H1 (cell line): ENCODE measurements around the gene RSAD2. TPM values are rescaled to one million over a fixed set of nuclear protein-coding genes. Genes with fewer than 3 reads are reported as not detected.

Source experiments
- ATF3 ChIP-seq: IDR thresholded peaks from 2 replicates; pipeline ENCODE4 v1.6.1; 2011; ENCODE audit warnings: low read depth, mild to moderate bottlenecking, low read length; ENCODE audit not compliant: insufficient read depth
- BACH1 ChIP-seq: IDR thresholded peaks from 2 replicates; pipeline ENCODE4 v1.6.1; 2012; ENCODE audit warnings: low read length, improper control_type of control experiment
- CHD2 ChIP-seq: IDR thresholded peaks from 2 replicates; pipeline ENCODE4 v1.6.1; 2012; ENCODE audit warnings: low read length, improper control_type of control experiment
- CHD7 ChIP-seq: fragments of 300-600 bp; sonication (generic); IDR thresholded peaks from 2 replicates; pipeline ENCODE4 v1.7.1; 2012; ENCODE audit warnings: low read length, moderate library complexity, mild to moderate bottlenecking, inconsistent platforms; ENCODE audit not compliant: insufficient replicate concordance
- JUND ChIP-seq: IDR thresholded peaks from 2 replicates; pipeline ENCODE4 v1.6.1; 2011; ENCODE audit warnings: mild to moderate bottlenecking, improper control_type of control experiment, low read length
- KDM1A ChIP-seq: fragments of 200-600, 300-600 bp; sonication (generic); IDR thresholded peaks from 2 replicates; pipeline ENCODE4 v1.7.1; 2016; ENCODE audit warnings: mild to moderate bottlenecking, low read length, borderline replicate concordance
- NANOG ChIP-seq: IDR thresholded peaks from 2 replicates; pipeline ENCODE4 v1.6.1; 2011; ENCODE audit warnings: low read length, low read depth, mild to moderate bottlenecking, inconsistent platforms; ENCODE audit not compliant: insufficient read depth, poor library complexity, severe bottlenecking
- RNF2 ChIP-seq: fragments of 200-900, 300-1000 bp; sonication (generic); IDR thresholded peaks from 2 replicates; pipeline ENCODE4 v1.7.1; 2016; ENCODE audit warnings: borderline replicate concordance, low read depth, mild to moderate bottlenecking, antibody characterized with exemption, low read length; ENCODE audit not compliant: poor library complexity, severe bottlenecking; ENCODE audit errors: missing control alignments
- SP4 ChIP-seq: IDR thresholded peaks from 2 replicates; pipeline ENCODE4 v1.6.1; 2012; ENCODE audit warnings: low read length, inconsistent platforms
- TAF1 ChIP-seq: IDR thresholded peaks from 2 replicates; pipeline ENCODE4 v1.6.1; 2011; ENCODE audit warnings: mild to moderate bottlenecking, low read depth, low read length
- polyA plus RNA-seq, 7 experiments: library from polyadenylated mRNA; depleted of rRNA in 3 of 7; stranded (reverse) in 5 of 7; unstranded in 2 of 7; fragments of >200 nt in 5 of 7; fragments of 200-250 nt in 2 of 7; gene quantifications; 1 replicate in 5 of 7; 2 replicates in 1 of 7; 4 replicates in 1 of 7; pipeline versions ENCODE4 v1.2.1 to v1.2.3, GENCODE V29; 2011 to 2013; ENCODE audit warnings: missing spikeins in 2 of 7, mixed read lengths in 2 of 7
- total RNA-seq: library from RNA; stranded (reverse); fragmentation: NEBNext Ultra II Directional; extraction: Animal tissue kit (Norgen Biotek cat#: 25700); gene quantifications from 2 replicates; pipeline ENCODE4 v1.2.1, GENCODE V29; 2021

RSAD2 gene
- total and polyA plus RNA-seq, 2 of the 8 experiments (the other 6 are each of a cell fraction or from before 2014, with no cell fraction given) = not detected

GRCh38 chr2:6838673-6839319, 38.8 kb upstream of the RSAD2 start (continued):
- TF ChIP-seq CHD7 = no peak
- no peak for TF ChIP-seq ATF3
- TF ChIP-seq BACH1 = no peak
- TF ChIP-seq KDM1A = no peak
- TF ChIP-seq JUND = no peak
- no peak for TF ChIP-seq NANOG
- TF ChIP-seq CHD2 = no peak
- no peak for TF ChIP-seq SP4
- no peak for TF ChIP-seq TAF1
- TF ChIP-seq RNF2 = no peak
